ENCODE measurements around the gene PAMR1. TPM values are rescaled to one million over a fixed set of nuclear protein-coding genes. Genes with fewer than 3 reads are reported as not detected.

Gene PAMR1
- total RNA-seq, 2 experiments from 2014 or later, result not detected

GRCh38 chr11:35486934-35487333 is 38.5 kb downstream of the PAMR1 start:
- Mint-ChIP-seq H3K36me3 (ENCODE audit: low read depth) (no peaks in the 10 kb centered on the region), H3K9me3 (peaks cover 11% of the 10 kb centered on the region), H3K4me3 (no peak overlapping the region), H3K27me3 (ENCODE audit: low read depth) (peaks cover 30% of the 10 kb centered on the region), H3K27ac (no peak overlapping the region), H3K4me1 (ENCODE audit: low read depth) (no peaks in the 10 kb centered on the region)
- intact Hi-C loops (cut with micrococcal nuclease), result loop anchor here (1.0 to 10.0 kb wide), 2 partner anchors 242 to 779 kb away; no protein-coding TSS in a partner anchor
- no peak for DNase-seq
- CTCF ChIA-PET, result interaction anchor here (0.6 to 1.3 kb wide), 5 partner anchors 19 to 549 kb away, joined by 3 to 4 read pairs (median 3); no protein-coding TSS in a partner anchor

- Mint-ChIP-seq H3K36me3 (ENCODE audit: low read depth) (no peaks in the 10 kb centered on the region), H3K27ac (no peak overlapping the region), H3K9me3 (peaks cover 11% of the 10 kb centered on the region), H3K4me3 (no peak overlapping the region), H3K27me3 (ENCODE audit: low read depth) (peaks cover 30% of the 10 kb centered on the region), H3K4me1 (ENCODE audit: low read depth) (no peaks in the 10 kb centered on the region)
- CTCF ChIA-PET, result interaction anchor here (0.8 to 1.7 kb wide), 5 partner anchors 10 to 533 kb away, joined by 3 to 7 read pairs (median 3); no protein-coding TSS in a partner anchor
- no peak for DNase-seq
- intact Hi-C loops (cut with micrococcal nuclease), result loop anchor here (10.0 kb wide), 1 partner anchor 242 kb away; no protein-coding TSS in a partner anchor
These were observed 39.0 kb downstream of the PAMR1 start for GRCh38 chr11:35486446-35486845.

GRCh38 chr11:35485656-35486322 is 39.6 kb downstream of the PAMR1 start:
- intact Hi-C loops (cut with micrococcal nuclease), result loop anchor here (1.0 to 10.0 kb wide), 5 partner anchors 69 to 899 kb away; no protein-coding TSS in a partner anchor
- Mint-ChIP-seq H3K4me3 (no peak overlapping the region), H3K27ac (no peak overlapping the region), H3K4me1 (ENCODE audit: low read depth) (no peaks in the 10 kb centered on the region), H3K27me3 (ENCODE audit: low read depth) (peaks cover 34% of the 10 kb centered on the region), H3K36me3 (ENCODE audit: low read depth) (no peaks in the 10 kb centered on the region), H3K9me3 (peaks cover 13% of the 10 kb centered on the region)
- CTCF ChIA-PET, result interaction anchor here (0.8 to 2.4 kb wide), 14 partner anchors 9 to 900 kb away, joined by 3 to 12 read pairs (median 3); partner anchors contain the start of gene SLC1A2
- DNase-seq, result peak; percentile 84

GRCh38 chr11:35484435-35484834 is 41.0 kb downstream of the PAMR1 start:
- no peak for DNase-seq
- H3K36me3 Mint-ChIP-seq (ENCODE audit: low read depth), result no peaks in the 10 kb centered on the region
- peaks cover 14% of the 10 kb centered on the region for H3K9me3 Mint-ChIP-seq
- CTCF ChIA-PET, result interaction anchor here (0.7 to 2.4 kb wide), 5 partner anchors 12 to 560 kb away, joined by 3 to 12 read pairs (median 4); no protein-coding TSS in a partner anchor
- H3K27ac Mint-ChIP-seq, result no peak overlapping the region
- no peak overlapping the region for H3K4me3 Mint-ChIP-seq
- intact Hi-C loops (cut with micrococcal nuclease), result loop anchor here (2.0 to 10.0 kb wide), 3 partner anchors 68 to 898 kb away; no protein-coding TSS in a partner anchor
- no peaks in the 10 kb centered on the region for H3K4me1 Mint-ChIP-seq (ENCODE audit: low read depth)
- H3K27me3 Mint-ChIP-seq (ENCODE audit: low read depth), result peaks cover 42% of the 10 kb centered on the region

GRCh38 chr11:35483131-35483820 is 42.1 kb downstream of the PAMR1 start:
- intact Hi-C loops (cut with micrococcal nuclease), result loop anchor here (10.0 kb wide), 1 partner anchor 238 kb away; no protein-coding TSS in a partner anchor
- no peak overlapping the region for H3K4me3 Mint-ChIP-seq
- no peaks in the 10 kb centered on the region for H3K4me1 Mint-ChIP-seq (ENCODE audit: low read depth)
- no peak overlapping the region for H3K27ac Mint-ChIP-seq
- peaks cover 42% of the 10 kb centered on the region for H3K27me3 Mint-ChIP-seq (ENCODE audit: low read depth)
- no peak for DNase-seq
- CTCF ChIA-PET, result interaction anchor here (0.7 to 2.4 kb wide), 2 partner anchors 11 to 558 kb away, joined by 4 to 12 read pairs; no protein-coding TSS in a partner anchor
- H3K36me3 Mint-ChIP-seq (ENCODE audit: low read depth), result no peaks in the 10 kb centered on the region
- H3K9me3 Mint-ChIP-seq, result peaks cover 14% of the 10 kb centered on the region

- DNase-seq, result no peak
- intact Hi-C loops (cut with micrococcal nuclease), result loop anchor here (10.0 kb wide), 1 partner anchor 235 kb away; no protein-coding TSS in a partner anchor
- Mint-ChIP-seq H3K9me3 (peaks cover 18% of the 10 kb centered on the region), H3K4me1 (ENCODE audit: low read depth) (peaks cover 3% of the 10 kb centered on the region), H3K27ac (no peak overlapping the region), H3K36me3 (ENCODE audit: low read depth) (no peaks in the 10 kb centered on the region), H3K27me3 (ENCODE audit: low read depth) (peaks cover 27% of the 10 kb centered on the region), H3K4me3 (no peak overlapping the region)
- CTCF ChIA-PET, result no interaction called here
These were observed 45.7 kb downstream of the PAMR1 start for GRCh38 chr11:35479731-35480130.

GRCh38 chr11:35478471-35479091 is 46.8 kb downstream of the PAMR1 start:
- peaks cover 3% of the 10 kb centered on the region for H3K4me1 Mint-ChIP-seq (ENCODE audit: low read depth)
- intact Hi-C loops (cut with micrococcal nuclease), result no loop called here
- no peak for DNase-seq
- H3K27me3 Mint-ChIP-seq (ENCODE audit: low read depth), result peaks cover 24% of the 10 kb centered on the region
- no peaks in the 10 kb centered on the region for H3K36me3 Mint-ChIP-seq (ENCODE audit: low read depth)
- no peak overlapping the region for H3K27ac Mint-ChIP-seq
- peaks cover 18% of the 10 kb centered on the region for H3K9me3 Mint-ChIP-seq
- H3K4me3 Mint-ChIP-seq, result no peak overlapping the region
- CTCF ChIA-PET, result no interaction called here

- peaks cover 13% of the 10 kb centered on the region for H3K9me3 Mint-ChIP-seq
- H3K4me1 Mint-ChIP-seq (ENCODE audit: low read depth), result peaks cover 3% of the 10 kb centered on the region
- CTCF ChIA-PET, result interaction anchor here (1.8 kb wide), 1 partner anchor 8 kb away, joined by 7 read pairs; no protein-coding TSS in a partner anchor
These were observed 47.5 kb downstream of the PAMR1 start for GRCh38 chr11:35477901-35478300.

GRCh38 chr11:35474688-35475087 is 50.7 kb downstream of the PAMR1 start:
- Mint-ChIP-seq H3K36me3 (ENCODE audit: low read depth) (no peaks in the 10 kb centered on the region), H3K9me3 (peaks cover 4% of the 10 kb centered on the region), H3K27me3 (ENCODE audit: low read depth) (peaks cover 2% of the 10 kb centered on the region), H3K27ac (no peak overlapping the region), H3K4me3 (no peak overlapping the region), H3K4me1 (ENCODE audit: low read depth) (peaks cover 3% of the 10 kb centered on the region)
- no peak for DNase-seq
- intact Hi-C loops (cut with micrococcal nuclease), result no loop called here
- CTCF ChIA-PET, result no interaction called here

More at GRCh38 chr11:35477901-35478300, 47.5 kb downstream of the PAMR1 start:
- DNase-seq, result no peak
- H3K27ac Mint-ChIP-seq, result no peak overlapping the region
- intact Hi-C loops (cut with micrococcal nuclease), result no loop called here
- peaks cover 21% of the 10 kb centered on the region for H3K27me3 Mint-ChIP-seq (ENCODE audit: low read depth)
- no peaks in the 10 kb centered on the region for H3K36me3 Mint-ChIP-seq (ENCODE audit: low read depth)
- no peak overlapping the region for H3K4me3 Mint-ChIP-seq

GRCh38 chr11:35473795-35474374 is 51.5 kb downstream of the PAMR1 start:
- Mint-ChIP-seq H3K36me3 (ENCODE audit: low read depth) (no peaks in the 10 kb centered on the region), H3K27me3 (ENCODE audit: low read depth) (peaks cover 2% of the 10 kb centered on the region), H3K27ac (no peak overlapping the region), H3K9me3 (peaks cover 4% of the 10 kb centered on the region), H3K4me1 (ENCODE audit: low read depth) (peaks cover 3% of the 10 kb centered on the region), H3K4me3 (no peak overlapping the region)
- DNase-seq, result no peak
- intact Hi-C loops (cut with micrococcal nuclease), result no loop called here
- CTCF ChIA-PET, result interaction anchor here (2.6 kb wide), 1 partner anchor 10 kb away, joined by 12 read pairs; no protein-coding TSS in a partner anchor

- Mint-ChIP-seq H3K4me1 (ENCODE audit: low read depth) (no peaks in the 10 kb centered on the region), H3K36me3 (ENCODE audit: low read depth) (no peaks in the 10 kb centered on the region), H3K27me3 (ENCODE audit: low read depth) (peaks cover 4% of the 10 kb centered on the region), H3K27ac (no peak overlapping the region), H3K4me3 (no peak overlapping the region), H3K9me3 (no peaks in the 10 kb centered on the region)
- intact Hi-C loops (cut with micrococcal nuclease), result no loop called here
- CTCF ChIA-PET, result no interaction called here
- no peak for DNase-seq
These were observed 54.8 kb downstream of the PAMR1 start for GRCh38 chr11:35470616-35471015.
